HG02678 (cell line): ENCODE data around the gene WBP1.
A peak's percentile ranks its signal among the peaks of the same experiment; 100 is the strongest.
"Not testable (repeated sequence)": the region's sequence is repeated elsewhere in the genome, so short reads cannot be mapped to it uniquely, and the experiment has no call there.

Experiments used
- ATAC-seq: cut with Tn5 transposase; IDR thresholded peaks from one replicate; pipeline ENCODE4 v1.9.1; 2021; ENCODE audit warnings: mild to moderate bottlenecking, moderate library complexity; ENCODE audit not compliant: unreplicated experiment

The WBP1 gene

DNA sequence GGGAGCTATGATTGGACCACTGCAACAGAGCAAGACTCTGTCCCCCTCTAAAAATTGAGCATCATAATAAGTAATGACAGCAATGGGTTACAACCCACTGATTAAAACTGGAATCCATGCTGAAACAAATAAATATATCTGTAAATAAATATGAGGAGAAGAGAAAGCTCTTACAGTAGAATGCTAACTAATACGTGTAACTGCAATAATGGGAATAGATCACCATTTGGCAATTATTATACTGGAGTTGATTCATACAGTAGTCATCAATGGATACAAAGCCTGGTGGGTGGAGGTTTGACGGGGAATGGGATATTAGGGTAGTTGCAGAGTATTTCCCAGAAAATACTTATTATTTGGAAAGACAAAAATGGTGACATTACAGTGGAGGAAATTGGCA, 9.5 kb upstream of the WBP1 start:
- ATAC-seq = no peak

DNA sequence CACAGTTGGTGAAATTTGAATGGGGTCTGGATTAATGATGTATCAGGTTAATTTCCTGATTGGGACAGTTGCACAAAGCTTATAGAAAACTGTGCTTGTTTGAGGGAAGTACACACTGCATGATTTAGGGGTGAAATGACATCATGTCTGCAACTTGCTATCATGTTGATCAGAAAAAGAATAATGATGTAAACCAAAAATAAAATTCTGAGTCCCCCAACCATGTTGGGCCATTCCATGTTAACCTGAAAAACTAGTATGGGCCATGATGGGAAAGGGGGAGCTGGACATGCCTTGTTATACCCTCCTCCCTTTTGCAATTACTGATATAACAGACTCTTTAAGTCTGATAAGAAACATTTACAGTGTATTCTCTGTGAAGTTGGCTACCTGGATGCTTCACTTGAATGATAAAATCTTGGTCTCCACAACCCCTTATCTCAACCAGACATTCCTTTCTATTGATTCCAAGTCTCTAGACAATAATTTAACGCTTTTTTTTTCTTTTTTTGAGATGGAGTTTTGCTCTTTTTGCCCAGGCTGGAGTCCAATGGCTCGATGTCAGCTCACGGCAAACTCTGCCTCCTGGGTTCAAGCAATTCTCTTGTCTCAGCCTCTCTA, 7.6 kb upstream of the WBP1 start:
- ATAC-seq = no peak

DNA sequence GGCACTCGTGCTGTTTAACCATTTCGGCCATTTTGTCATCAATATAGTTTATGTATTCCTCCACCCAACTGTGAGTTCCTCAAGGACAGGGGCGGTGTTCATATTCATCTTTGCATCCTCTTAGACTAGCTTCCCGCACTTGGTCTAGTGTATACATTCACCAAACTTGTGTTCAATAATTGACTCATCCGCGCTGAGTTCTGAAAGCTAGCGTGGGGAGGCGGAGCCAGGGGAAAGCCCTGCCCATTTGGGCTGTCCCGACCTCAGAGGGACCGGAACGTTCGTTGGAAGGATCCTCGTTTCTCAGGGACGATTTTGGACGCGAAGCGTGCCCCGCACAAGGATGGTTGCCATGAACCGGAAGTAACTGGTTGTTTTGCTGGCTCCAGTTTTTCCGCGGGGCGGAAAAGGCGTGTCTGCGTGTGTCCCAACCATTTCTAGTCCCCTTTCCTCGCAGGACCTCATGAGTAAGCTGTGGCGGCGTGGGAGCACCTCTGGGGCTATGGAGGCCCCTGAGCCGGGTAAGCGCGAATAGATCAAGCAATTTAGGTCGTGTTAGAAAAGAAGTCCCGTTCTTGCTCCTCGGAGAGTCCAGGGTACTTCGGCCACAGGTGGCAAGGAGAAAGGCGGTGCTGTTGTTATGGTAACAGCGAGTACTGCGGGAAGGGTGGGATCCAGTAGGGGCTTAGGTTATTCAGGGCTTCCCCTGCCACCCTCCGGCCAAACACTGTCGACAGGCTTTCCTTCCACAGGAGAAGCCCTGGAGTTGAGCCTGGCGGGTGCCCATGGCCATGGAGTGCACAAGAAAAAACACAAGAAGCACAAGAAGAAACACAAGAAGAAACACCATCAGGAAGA, 3.4 kb upstream of the WBP1 start, which contains the start of gene INO80B:
INO80B (plus strand) TSS at position 434 of the 858 bp plus-strand sequence; CDS start at position 464, 30 bp downstream.
- ATAC-seq = peak; percentile 39

DNA sequence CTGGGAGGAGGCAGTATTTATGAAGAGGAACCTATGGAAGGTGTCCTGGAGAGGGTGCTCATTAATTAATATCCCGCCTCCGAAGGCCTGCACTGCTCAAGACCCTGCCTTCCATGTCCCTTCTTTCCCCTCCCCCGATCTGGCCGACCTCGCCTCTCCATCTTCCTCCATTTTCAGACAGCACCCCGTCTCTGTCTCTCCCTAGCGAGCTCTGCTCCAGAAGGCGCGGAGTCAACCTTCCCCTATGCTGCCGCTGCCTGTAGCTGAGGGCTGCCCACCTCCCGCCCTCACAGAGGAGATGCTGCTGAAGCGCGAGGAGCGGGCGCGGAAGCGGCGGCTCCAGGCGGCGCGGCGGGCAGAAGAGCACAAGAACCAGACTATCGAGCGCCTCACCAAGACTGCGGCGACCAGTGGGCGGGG, 1.1 kb upstream of the WBP1 start:
- ATAC-seq = no peak

DNA sequence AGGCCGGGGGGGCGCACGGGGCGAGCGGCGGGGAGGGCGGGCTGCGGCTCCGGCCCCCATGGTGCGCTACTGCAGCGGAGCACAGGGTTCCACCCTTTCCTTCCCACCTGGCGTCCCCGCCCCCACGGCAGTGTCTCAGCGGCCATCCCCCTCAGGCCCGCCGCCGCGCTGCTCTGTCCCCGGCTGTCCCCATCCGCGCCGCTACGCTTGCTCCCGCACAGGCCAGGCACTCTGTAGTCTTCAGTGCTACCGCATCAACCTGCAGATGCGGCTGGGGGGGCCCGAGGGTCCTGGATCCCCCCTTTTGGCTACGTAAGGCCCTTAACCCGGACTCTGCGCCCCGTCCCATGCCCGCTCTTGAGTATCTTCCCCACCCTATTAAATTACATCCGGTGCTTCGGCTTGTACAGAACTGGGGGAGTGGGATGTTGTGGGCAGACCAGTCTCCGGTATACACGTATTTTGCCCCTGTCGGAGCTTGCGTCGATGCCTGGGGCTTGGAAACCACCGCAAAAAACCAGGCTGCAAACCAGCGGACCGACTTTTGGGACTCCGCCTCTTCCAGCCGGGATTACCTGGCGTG, 598 bp upstream of the WBP1 start:
- peak; percentile 33 for ATAC-seq

DNA sequence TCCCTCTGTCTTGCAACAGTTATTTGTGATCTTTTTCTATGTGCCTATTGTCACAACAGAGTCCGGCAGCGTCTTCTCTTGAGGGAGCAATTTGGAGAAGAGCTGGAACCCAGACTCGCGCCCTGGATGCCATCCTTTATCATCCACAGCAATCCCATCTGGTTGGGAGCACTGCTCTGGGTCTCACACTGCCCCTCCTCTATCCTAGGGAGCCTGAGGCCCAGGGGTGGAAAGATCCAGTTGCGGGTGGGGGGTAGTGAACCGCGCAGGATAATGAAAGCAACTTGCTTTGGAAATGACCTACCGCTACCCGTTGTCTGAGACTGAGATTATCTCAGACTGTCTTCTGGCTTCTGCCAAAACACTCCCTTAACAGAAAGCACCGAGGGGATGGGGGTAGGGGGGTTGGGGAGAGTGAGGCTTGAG, 713 bp downstream of the WBP1 start:
- ATAC-seq = no peak

DNA sequence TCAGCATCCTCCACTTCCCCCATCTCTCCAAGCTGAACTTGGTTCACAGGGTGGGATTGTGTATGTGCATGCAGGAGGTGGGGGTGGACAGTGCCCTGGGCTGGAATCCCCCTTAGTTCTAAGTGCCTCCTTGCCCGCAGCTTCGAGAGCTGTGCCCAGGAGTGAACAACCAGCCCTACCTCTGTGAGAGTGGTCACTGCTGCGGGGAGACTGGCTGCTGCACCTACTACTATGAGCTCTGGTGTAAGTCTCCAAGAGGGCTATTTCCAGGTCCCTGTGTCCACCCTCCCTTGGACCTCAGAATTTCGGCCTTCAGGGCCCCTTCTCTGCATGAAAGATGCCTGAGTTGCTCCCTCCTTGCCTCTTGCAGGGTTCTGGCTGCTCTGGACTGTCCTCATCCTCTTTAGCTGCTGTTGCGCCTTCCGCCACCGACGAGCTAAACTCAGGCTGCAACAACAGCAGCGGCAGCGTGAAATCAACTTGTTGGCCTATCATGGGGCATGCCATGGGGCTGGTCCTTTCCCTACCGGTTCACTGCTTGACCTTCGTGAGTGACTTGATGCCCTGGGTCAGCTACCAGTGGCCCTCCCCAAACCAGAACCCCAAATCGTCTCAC, 1.4 kb downstream of the WBP1 start:
- not testable (repeated sequence) for ATAC-seq

DNA sequence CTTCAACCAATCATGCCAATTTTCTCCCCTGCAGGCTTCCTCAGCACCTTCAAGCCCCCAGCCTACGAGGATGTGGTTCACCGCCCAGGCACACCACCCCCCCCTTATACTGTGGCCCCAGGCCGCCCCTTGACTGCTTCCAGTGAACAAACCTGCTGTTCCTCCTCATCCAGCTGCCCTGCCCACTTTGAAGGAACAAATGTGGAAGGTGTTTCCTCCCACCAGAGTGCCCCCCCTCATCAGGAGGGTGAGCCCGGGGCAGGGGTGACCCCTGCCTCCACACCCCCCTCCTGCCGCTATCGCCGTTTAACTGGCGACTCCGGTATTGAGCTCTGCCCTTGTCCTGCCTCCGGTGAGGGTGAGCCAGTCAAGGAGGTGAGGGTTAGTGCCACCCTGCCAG, 1.9 kb downstream of the WBP1 start:
- ATAC-seq = not testable (repeated sequence)

DNA sequence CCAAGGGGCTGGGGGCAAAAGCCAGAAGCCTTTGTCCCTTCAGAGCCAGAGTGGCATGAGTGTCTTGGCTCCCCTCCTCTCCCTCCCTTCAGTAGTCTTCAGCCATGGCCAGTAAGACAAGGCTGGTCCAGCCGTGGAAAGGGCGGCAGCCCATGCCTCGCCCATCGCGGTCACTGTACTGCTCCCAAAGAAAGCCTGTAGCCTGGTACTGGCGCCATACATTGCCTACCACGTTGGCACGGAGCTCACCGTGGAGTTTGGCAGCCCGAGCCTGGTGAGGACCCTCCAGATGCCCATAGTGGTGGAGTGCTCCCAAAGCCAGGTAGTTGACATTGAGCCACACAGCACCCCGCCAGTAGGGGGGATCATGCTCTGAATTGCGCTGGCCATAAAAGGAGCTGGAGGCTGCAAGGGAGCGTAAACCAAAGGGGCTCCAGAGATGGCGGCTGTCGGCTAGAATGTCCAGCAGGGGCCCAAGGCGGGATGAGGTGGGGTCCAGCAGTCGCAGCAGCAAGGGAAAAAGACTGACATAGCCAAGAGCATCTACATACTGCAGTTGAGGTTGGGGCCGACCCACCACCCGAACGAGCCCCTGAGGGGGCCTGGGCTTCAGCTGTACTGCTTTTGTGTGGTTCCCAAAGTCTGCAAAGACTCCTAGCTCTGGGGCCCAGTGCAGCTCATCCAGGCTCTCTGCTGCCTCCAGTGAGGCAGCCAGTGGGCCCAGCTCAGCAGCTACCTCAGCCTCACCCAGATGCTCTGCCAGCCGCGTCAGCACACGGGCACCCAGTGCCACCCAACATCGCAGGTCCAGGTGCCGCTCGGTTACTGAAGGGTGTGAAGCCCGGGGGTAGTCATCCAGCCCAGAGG, 3.2 kb downstream of the WBP1 start:
- ATAC-seq = no peak

DNA sequence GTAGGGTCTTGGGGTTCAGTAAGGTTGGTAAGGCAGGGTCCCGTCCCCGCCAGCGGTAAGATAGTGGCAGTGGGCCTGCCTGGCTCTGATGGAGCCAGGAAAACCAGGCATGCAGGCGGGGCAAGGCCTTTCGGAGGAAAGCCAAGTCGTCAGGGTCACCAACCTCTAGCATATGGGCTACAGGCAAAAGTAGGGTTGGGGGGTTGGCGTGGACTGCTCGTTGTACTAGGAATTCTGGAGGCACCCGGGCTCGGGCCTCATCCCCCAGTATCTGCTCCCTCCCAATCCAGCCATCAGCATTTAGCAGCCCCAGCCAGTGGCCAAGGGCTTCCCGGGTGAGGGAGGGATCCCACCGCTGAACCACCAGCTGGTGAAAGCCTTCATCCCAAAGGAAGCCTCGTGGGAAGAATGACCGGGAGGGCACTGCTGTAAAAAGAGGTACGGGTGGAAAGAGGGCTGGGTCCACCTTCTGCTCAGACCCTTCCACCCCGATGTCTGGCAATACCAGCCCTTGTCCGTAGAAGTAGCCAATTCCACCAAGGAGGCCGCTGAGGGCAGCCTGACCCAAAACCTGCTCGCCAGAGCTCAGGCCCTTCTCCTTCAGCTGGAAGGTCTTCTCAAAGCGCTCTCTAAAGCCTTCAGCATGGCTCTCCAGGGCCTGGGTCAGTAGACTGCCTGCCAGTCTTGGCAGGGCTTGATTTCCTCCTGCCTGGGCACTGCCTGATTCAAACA, 4.0 kb downstream of the WBP1 start:
- ATAC-seq = no peak

DNA sequence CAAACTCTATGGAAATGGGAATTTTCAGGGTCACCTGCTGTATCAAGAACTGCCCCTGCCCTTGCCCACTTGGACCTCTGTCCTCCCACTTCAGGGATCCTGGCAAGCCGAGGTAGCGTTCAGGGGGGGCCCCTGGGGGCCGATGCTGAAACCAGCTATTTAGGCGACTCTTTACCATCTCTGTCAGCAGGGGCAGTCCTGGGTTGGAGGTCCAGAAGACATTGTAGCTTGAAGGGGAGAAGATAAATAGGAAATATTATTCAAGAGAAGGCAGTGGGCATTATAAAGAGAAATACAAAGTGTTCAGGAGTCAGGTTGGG, 4.5 kb downstream of the WBP1 start:
- no peak for ATAC-seq

DNA sequence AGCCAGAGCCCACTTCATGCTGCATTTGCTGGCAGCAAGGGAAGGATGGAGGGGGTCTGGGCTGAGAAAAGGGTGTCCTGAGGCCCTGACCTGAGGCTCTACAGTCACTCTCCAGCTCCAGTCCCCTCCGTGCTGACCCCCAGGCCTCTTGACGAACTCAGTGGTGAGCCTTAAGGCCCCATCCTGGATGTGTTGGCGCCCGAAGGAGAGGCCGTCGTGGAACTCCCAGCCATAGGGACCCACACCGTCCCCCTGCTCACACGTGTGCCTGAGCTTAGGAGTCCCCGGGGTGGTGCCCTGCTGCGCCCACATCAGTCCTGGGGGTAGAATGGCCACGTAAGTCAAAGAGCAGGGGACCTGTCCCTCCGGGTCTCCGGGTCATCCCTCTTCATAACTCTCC, 6.2 kb downstream of the WBP1 start:
- ATAC-seq = no peak

DNA sequence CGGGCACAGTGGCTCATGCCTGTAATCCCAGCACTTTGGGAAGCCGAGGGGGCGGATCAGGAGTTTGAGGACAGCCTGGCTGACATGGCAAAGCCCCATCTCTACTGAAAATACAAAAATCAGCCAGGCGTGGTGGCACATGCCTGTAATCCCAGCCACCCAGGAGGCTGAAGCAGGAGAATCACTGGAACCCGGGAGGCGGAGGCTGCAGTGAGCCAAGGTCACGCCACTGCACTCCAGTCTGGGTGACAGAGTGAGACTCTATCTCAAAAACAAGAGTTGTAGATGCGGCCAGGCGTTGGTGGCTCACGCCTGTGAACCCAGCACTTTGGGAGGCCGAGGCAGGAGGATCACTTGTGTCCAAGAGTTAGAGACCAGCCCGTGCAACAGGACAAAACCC, 12.5 kb downstream of the WBP1 start:
- not testable (repeated sequence) for ATAC-seq

DNA sequence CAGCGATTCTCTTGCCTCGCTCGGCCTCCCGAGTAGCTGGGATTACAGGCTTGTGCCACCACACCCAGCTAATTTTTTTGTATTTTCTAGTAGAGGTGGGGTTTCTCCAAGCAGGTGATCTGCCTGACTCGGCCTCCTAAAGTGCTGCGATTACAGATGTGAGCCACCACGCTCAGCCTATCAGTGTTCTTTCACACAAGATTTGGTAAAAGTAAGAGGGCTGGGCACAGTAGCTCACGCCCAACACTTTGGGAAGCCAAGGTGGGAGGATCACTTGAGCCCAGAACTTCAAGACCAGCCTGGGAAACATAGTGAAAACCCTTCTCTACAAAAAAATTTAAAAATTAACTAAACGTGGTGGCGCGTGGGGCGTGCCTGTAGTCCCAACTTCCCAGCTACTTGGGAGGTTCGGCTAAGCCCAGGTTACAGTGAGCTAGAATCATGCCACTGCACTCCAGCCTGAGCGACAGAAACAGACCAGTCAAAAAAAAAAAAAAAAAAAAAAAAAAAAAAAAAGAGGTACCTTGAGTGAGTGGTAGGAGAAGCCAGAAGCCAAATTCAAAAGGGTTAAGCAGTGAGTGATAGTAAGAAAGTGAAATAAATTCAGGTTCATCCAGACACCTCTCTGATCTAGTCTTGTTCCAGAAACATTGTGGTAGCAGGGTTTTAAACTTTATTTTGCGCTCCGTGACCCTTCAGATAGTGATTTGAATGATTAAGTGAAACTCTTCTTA, 13.3 kb downstream of the WBP1 start:
- ATAC-seq = no peak

DNA sequence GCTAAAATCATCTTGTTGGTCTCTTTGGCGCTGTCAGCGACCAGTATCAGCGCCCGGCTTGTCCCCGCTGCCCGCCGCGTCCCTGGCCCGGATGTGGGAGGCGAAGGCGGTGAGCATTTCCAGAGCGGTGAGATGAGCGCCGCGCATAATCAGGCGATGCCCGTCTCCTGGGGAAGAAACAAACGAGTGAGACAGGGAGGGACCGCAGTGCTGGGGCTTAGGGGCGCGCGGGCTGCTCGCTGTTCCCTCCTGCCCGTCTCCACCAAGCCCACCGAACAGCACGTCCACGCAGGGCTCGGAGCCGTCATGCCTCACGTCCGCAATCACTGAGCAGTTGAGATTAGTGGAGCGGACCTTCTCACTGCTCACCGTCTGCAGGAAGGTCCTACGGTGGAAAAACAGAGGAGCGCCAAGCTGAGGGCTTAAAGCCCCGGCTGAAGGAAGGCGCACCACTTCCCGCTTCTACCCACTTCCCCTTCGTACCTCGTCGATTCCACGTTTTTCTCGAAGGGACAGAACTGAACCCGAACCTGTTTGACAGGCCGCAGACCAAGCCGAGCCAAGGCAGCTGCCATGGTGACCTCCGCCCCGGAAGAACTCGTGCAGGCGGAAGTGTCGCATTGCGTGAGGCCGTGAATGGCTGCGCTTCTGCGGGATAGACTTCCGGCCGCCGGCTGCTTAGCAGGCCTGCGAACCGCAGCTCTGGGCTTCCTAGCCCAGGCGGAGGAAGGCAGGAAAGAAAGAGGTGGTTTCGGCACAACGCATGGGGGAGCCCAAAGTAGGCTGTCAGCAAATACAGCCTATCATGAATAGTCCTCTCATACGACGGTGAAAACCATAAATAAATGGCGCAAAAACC, 14.1 kb downstream of the WBP1 start, which contains the start of gene MRPL53:
MRPL53 (minus strand) TSS at position 595 of the 859 bp plus-strand sequence; CDS start at position 575, 20 bp downstream.
- ATAC-seq = peak; percentile 88

DNA sequence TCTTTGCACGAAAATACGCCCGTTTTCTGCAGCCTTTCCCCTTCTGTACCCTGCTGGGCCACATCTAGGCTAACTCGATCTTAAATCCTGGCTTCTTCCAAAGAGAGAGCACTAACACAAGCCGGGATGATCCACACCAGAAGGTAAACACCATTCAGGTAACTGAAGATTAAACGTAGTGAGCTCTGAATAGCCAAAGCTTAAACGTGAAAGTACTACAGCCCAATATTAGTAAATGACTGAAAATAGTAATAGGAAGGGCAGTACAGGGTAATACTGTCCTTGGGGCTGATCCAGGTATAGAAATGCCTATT, 14.7 kb downstream of the WBP1 start:
- ATAC-seq = no peak

DNA sequence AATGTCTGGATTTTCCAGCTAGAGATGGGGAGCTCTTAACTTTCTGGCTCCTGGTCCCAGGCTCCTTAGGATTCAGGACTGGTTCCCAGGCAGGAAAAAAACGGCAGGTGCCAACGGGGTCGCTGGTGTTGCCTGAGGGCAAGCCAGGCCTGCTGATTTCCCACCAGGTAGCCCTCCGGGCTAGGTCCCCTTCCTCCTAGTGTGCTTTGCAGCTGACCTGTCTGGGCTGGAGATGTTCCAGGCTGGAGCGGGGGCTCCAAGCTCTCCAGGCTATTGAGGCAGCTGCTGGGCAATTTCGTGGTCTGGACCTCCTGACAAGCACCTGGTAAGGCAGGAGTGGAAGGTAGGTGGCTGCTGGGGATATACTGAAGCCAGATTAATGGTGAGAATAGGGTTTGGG, 16.2 kb downstream of the WBP1 start:
- no peak for ATAC-seq

DNA sequence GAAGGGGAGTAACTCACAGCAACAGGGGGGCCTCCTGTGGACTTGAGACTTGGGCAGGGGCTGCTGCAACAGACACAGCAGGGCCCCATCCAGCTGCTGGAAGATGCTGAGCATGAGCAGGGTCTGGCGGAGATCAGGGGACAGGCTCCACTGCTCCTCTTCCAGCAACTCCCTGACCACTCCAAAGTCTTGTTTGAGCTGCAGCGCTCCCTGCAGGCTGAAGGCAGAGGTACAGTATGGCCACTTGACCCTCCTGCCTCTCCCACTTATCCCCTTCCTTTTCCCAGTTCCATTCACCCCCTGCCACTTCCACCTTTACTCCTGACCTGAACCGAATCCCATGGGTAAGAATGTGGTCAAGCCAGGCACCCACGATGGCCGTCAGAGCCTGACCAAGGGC, 16.7 kb downstream of the WBP1 start:
- no peak for ATAC-seq
